OCI-LY7 (cell line): ENCODE measurements around the gene AGBL4. TPM values are rescaled to one million over a fixed set of nuclear protein-coding genes. Genes with fewer than 3 reads are reported as not detected.

ENCODE experiments used
- BruUV-seq: library from RNA; stranded (reverse); fragments of 400-500 nt; replicated peaks from 2 replicates; lab custom pipeline; 2021; lab: Mats Ljungman, UMichigan
- CTCF ChIA-PET: fragments of 300-600 bp; sonication (Branson Sonifier 250); formaldehyde crosslinking; loops from one replicate; lab custom pipeline; 2022; ENCODE audit warnings: antibody characterized with exemption; ENCODE audit not compliant: unreplicated experiment; lab: Charles Lee
- POLR2A ChIA-PET: fragments of 300-600 bp; sonication (Branson Sonifier 250); formaldehyde crosslinking; loops from one replicate; lab custom pipeline; 2022; ENCODE audit warnings: antibody characterized with exemption; lab: Charles Lee
- DNase-seq: peaks from one replicate; pipeline ENCODE4 v3.0.0-alpha.2; 2015; ENCODE audit warnings: low spot score
- H2AFZ ChIP-seq: fragments of 200-600 bp; sonication (generic), shearing (Covaris generic); 2 replicates; pipeline ENCODE4 v1.6.1; 2014; ENCODE audit warnings: mild to moderate bottlenecking, antibody characterized with exemption, low read length, moderate library complexity
- H3K27ac ChIP-seq: fragments of 200-600 bp; sonication (generic); 2 replicates; pipeline ENCODE4 v1.5.1; 2014; ENCODE audit warnings: mixed run types, low read depth, mild to moderate bottlenecking, moderate library complexity, low read length, inconsistent platforms; ENCODE audit not compliant: poor library complexity, severe bottlenecking
- H3K36me3 ChIP-seq: fragments of 200-600 bp; sonication (generic); 2 replicates; pipeline ENCODE4 v1.6.1; 2014; ENCODE audit warnings: mild to moderate bottlenecking, antibody characterized with exemption, low read length, moderate library complexity, mixed read lengths; ENCODE audit not compliant: insufficient read depth
- H3K4me1 ChIP-seq: fragments of 200-600 bp; sonication (generic); 2 replicates; pipeline ENCODE4 v1.5.1; 2014; ENCODE audit warnings: mild to moderate bottlenecking, low read length; ENCODE audit not compliant: insufficient read depth, poor library complexity, severe bottlenecking
- H3K4me2 ChIP-seq: fragments of 200-600 bp; sonication (generic); 2 replicates; pipeline ENCODE4 v1.6.1; 2014; ENCODE audit warnings: mild to moderate bottlenecking, low read length
- H3K4me3 ChIP-seq: fragments of 200-600 bp; sonication (generic); 2 replicates; pipeline ENCODE4 v1.5.1; 2014; ENCODE audit warnings: mild to moderate bottlenecking, low read depth, low read length; ENCODE audit not compliant: poor library complexity, severe bottlenecking
- H3K79me2 ChIP-seq: fragments of 200-600 bp; sonication (generic); 2 replicates; pipeline ENCODE4 v1.6.1; 2016; ENCODE audit warnings: low read depth, mild to moderate bottlenecking, low read length, moderate library complexity, mixed read lengths; ENCODE audit not compliant: insufficient read depth
- H3K9me2 ChIP-seq: fragments of 200-600 bp; sonication (generic); 2 replicates; pipeline ENCODE4 v1.6.1; 2016; ENCODE audit warnings: mild to moderate bottlenecking, low read length, mixed read lengths; ENCODE audit not compliant: insufficient read depth
- H3K9me3 ChIP-seq: fragments of 200-600 bp; sonication (generic); 2 replicates; pipeline ENCODE4 v1.6.1; 2014; ENCODE audit warnings: mild to moderate bottlenecking, mixed run types, low read length, mixed read lengths
- H4K20me1 ChIP-seq: fragments of 200-600 bp; sonication (generic); 2 replicates; pipeline ENCODE4 v1.6.1; 2014; ENCODE audit warnings: mild to moderate bottlenecking, antibody characterized with exemption, low read length, moderate library complexity, mixed read lengths; ENCODE audit not compliant: insufficient read depth
- CTCF ChIP-seq: fragments of 200-600 bp; sonication (generic); conservative IDR thresholded peaks from 2 replicates; pipeline ENCODE4 v1.5.1; 2014; ENCODE audit warnings: mild to moderate bottlenecking, antibody characterized with exemption, low read length, moderate library complexity, mixed read lengths
- EZH2phosphoT487 ChIP-seq: fragments of 200-600 bp; sonication (generic); IDR thresholded peaks from 2 replicates; pipeline ENCODE4 v1.6.1; 2018; ENCODE audit warnings: low read depth, borderline replicate concordance, mild to moderate bottlenecking, mixed run types, antibody characterized with exemption, low read length, moderate library complexity, mixed read lengths
- intact Hi-C: fragments of 100-400 bp; cut with micrococcal nuclease; formaldehyde crosslinking; loops from one replicate; pipeline ENCODE4 v1.10.0; 2022; ENCODE audit not compliant: unreplicated experiment
- total RNA-seq, 2 experiments: library from RNA; depleted of rRNA in 1 of 2; stranded (reverse); fragments of >200 nt in 1 of 2; shearing (Covaris generic) in 1 of 2; gene quantifications; 2 replicates each; pipeline ENCODE4 v1.2.3, GENCODE V29; 2014 to 2022

AGBL4 gene
- total RNA-seq, 2 experiments from 2014 or later, result not detected

GRCh38 chr1:48760857-48761256, 1262.9 kb downstream of the AGBL4 start:
- ChIA-PET CTCF (no interaction called here), POLR2A (interaction anchor here (0.6 to 1.4 kb wide), 2 partner anchors 14 to 75 kb away, joined by 3 to 4 read pairs; no protein-coding TSS in a partner anchor)
- Histone ChIP-seq H3K9me2 (no peaks in the 10 kb centered on the region), H3K4me3 (no peak overlapping the region), H3K9me3 (no peaks in the 10 kb centered on the region), H2AFZ (peak overlapping the region; percentile 67; the same call in 1 of the 2 replicates), H4K20me1 (no peaks in the 10 kb centered on the region), H3K36me3 (no peaks in the 10 kb centered on the region), H3K27ac (no peak overlapping the region), H3K4me1 (peaks cover 8% of the 10 kb centered on the region), H3K79me2 (no peaks in the 10 kb centered on the region), H3K4me2 (no peak overlapping the region)
- intact Hi-C loops, result no loop called here
- DNase-seq, result no peak
- no peak for TF ChIP-seq CTCF
- TF ChIP-seq EZH2phosphoT487, result no peak
- BruUV-seq, result no TSS peak

DNA sequence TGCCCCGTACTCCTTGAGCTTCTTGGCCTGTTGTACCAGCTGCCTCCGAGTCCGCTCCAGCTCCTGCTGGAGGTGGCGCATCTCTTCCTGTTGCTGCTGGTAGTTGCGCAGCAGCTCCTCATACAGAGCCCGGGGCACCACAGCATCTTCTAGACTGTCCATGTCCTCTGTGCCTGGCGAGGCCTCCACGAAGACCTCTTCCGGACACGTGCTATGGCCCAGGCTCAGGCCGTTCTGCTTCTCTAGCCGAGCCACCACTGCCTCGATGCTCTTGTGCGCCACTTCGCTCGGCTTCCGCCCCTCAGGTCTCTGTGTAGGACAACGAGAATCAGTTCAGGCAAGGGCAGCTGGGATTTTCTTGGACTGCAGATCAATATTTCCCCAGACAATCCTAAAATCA, 1264.8 kb downstream of the AGBL4 start:
- Histone ChIP-seq H3K36me3 (no peaks in the 10 kb centered on the region), H3K4me3 (no peak overlapping the region), H3K79me2 (no peaks in the 10 kb centered on the region), H2AFZ (no peak overlapping the region), H3K9me3 (no peaks in the 10 kb centered on the region), H3K9me2 (no peaks in the 10 kb centered on the region), H3K27ac (no peak overlapping the region), H3K4me2 (no peak overlapping the region), H4K20me1 (no peaks in the 10 kb centered on the region), H3K4me1 (peaks cover 8% of the 10 kb centered on the region)
- ChIA-PET POLR2A (no interaction called here), CTCF (no interaction called here)
- intact Hi-C loops, result no loop called here
- no TSS peak for BruUV-seq
- DNase-seq, result no peak
- TF ChIP-seq CTCF (no peak), EZH2phosphoT487 (no peak)

GRCh38 chr1:48757363-48757762, 1266.4 kb downstream of the AGBL4 start:
- H4K20me1 ChIP-seq, result no peaks in the 10 kb centered on the region
- H3K79me2 ChIP-seq, result no peaks in the 10 kb centered on the region
- TF ChIP-seq EZH2phosphoT487, result no peak
- TF ChIP-seq CTCF, result no peak
- H3K4me3 ChIP-seq, result no peak overlapping the region
- intact Hi-C loops, result no loop called here
- H3K9me2 ChIP-seq, result no peaks in the 10 kb centered on the region
- H3K4me1 ChIP-seq, result peaks cover 8% of the 10 kb centered on the region
- no TSS peak for BruUV-seq
- no peak overlapping the region for H2AFZ ChIP-seq
- ChIA-PET POLR2A (no interaction called here), CTCF (no interaction called here)
- no peak overlapping the region for H3K4me2 ChIP-seq
- no peak for DNase-seq
- H3K27ac ChIP-seq, result no peak overlapping the region
- H3K9me3 ChIP-seq, result no peaks in the 10 kb centered on the region
- no peaks in the 10 kb centered on the region for H3K36me3 ChIP-seq
